Sigmoid colon (tissue), 7 donors: Measurements from ENCODE around the gene HRAS. TPM values are rescaled to one million over a fixed set of nuclear protein-coding genes. Genes with fewer than 3 reads are reported as not detected.

ENCODE experiments used
- DNase-seq: peaks from one replicate; pipeline ENCODE4 v3.0.0-alpha.2; 2019
- H3K27ac ChIP-seq, 4 donors: fragments of 200-600 bp; sonication (generic); one replicate each; pipeline ENCODE4 v1.5.1; 2016 to 2019; ENCODE audit warnings: mild to moderate bottlenecking in 1 of 4
- H3K27me3 ChIP-seq, 3 donors: fragments of 200-600 bp; sonication (generic); one replicate each; pipeline ENCODE4 v1.5.1; 2019; ENCODE audit warnings: mild to moderate bottlenecking in 1 of 3
- H3K36me3 ChIP-seq, 4 donors: fragments of 200-600 bp; sonication (generic); one replicate each; pipeline ENCODE4 v1.5.1; 2016 to 2019
- H3K4me1 ChIP-seq, 4 donors: fragments of 200-600 bp; sonication (generic); one replicate each; pipeline ENCODE4 v1.5.1; 2017 to 2019
- H3K4me3 ChIP-seq, 4 donors: fragments of 200-600 bp; sonication (generic); one replicate each; pipeline ENCODE4 v1.5.1; 2017 to 2019; ENCODE audit warnings: mild to moderate bottlenecking in 2 of 4, moderate library complexity in 1 of 4
- H3K9me3 ChIP-seq, 4 donors: fragments of 200-600 bp in 3 of 4; sonication (generic) in 3 of 4; one replicate each; pipeline versions ENCODE4 v1.5.1 to v1.6.1; 2013 to 2019
- EP300 ChIP-seq, 4 donors: sonication (generic); formaldehyde crosslinking; IDR thresholded peaks; one replicate each; pipeline ENCODE4 v1.6.1; 2017; ENCODE audit warnings: antibody characterized with exemption in 4 of 4
- POLR2A ChIP-seq, 2 donors: fragments of 450-650 bp; IDR thresholded peaks; one replicate each; pipeline ENCODE4 v1.6.1; 2016; ENCODE audit warnings: antibody characterized with exemption in 2 of 2, mild to moderate bottlenecking in 2 of 2, moderate library complexity in 2 of 2
- POLR2AphosphoS5 ChIP-seq, 4 donors: sonication (generic); formaldehyde crosslinking; IDR thresholded peaks; one replicate each; pipeline ENCODE4 v1.6.1; 2017; ENCODE audit warnings: antibody characterized with exemption in 4 of 4
- WGBS, 2 donors: extraction: QIAGEN DNeasy Blood & Tissue Kit; methylation state at CpG; one replicate each; pipeline ENCODE4 v1.1.7; 2013; 5-methylcytosine and 5-hydroxymethylcytosine counted together
- intact Hi-C: fragments of 100-400 bp; cut with DNase I; formaldehyde crosslinking; loops from one replicate; pipeline ENCODE4 v1.15.1; 2023
- polyA plus RNA-seq, 3 donors: library from polyadenylated mRNA; stranded (reverse); fragments of 200-250 nt; gene quantifications; one replicate each; pipeline ENCODE4 v1.2.3, GENCODE V29; 2013
- total RNA-seq, 4 donors: library from RNA; depleted of rRNA; stranded (reverse); fragments of >200 nt; gene quantifications; one replicate each; pipeline ENCODE4 v1.1.0, GENCODE V29; 2016
- TF ChIP-seq, protein P1 (sequence below), 4 experiments: fragments of 450-650 bp in 3 of 4; fragments of 200-600 bp in 1 of 4; IDR thresholded peaks; one replicate each; pipeline ENCODE4 v1.5.1; 2016 to 2019; ENCODE audit warnings: antibody characterized with exemption in 4 of 4, mild to moderate bottlenecking in 3 of 4, moderate library complexity in 2 of 4
- donor health status: healthy with polysubstance abuse.
- donor health status: Bipolar disorder and iron deficiency.
- donor health status: healthy.

The HRAS gene
- total and polyA plus RNA-seq, 7 donors: 27.8 to 76.1 (median 44.6) TPM

GRCh38 chr11:494761-495536 is 40.4 kb downstream of the HRAS start:
- Histone ChIP-seq H3K4me1 (no peaks in the 10 kb centered on the region), H3K36me3 (peaks cover 43 to 86% (median 58%) of the 10 kb centered on the region in 4 donors), H3K27ac (no peak overlapping the region), H3K4me3 (no peak overlapping the region), H3K27me3 (no peaks in the 10 kb centered on the region), H3K9me3 (no peaks in the 10 kb centered on the region)
- no peak for DNase-seq
- TF ChIP-seq, protein P1, sequence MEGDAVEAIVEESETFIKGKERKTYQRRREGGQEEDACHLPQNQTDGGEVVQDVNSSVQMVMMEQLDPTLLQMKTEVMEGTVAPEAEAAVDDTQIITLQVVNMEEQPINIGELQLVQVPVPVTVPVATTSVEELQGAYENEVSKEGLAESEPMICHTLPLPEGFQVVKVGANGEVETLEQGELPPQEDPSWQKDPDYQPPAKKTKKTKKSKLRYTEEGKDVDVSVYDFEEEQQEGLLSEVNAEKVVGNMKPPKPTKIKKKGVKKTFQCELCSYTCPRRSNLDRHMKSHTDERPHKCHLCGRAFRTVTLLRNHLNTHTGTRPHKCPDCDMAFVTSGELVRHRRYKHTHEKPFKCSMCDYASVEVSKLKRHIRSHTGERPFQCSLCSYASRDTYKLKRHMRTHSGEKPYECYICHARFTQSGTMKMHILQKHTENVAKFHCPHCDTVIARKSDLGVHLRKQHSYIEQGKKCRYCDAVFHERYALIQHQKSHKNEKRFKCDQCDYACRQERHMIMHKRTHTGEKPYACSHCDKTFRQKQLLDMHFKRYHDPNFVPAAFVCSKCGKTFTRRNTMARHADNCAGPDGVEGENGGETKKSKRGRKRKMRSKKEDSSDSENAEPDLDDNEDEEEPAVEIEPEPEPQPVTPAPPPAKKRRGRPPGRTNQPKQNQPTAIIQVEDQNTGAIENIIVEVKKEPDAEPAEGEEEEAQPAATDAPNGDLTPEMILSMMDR (IDR thresholded peaks at IDR 0.05): no peak
- intact Hi-C loops: no loop called here
- 90% methylated on average over 37 of the region's 37 CpGs for WGBS, 2 donors

DNA sequence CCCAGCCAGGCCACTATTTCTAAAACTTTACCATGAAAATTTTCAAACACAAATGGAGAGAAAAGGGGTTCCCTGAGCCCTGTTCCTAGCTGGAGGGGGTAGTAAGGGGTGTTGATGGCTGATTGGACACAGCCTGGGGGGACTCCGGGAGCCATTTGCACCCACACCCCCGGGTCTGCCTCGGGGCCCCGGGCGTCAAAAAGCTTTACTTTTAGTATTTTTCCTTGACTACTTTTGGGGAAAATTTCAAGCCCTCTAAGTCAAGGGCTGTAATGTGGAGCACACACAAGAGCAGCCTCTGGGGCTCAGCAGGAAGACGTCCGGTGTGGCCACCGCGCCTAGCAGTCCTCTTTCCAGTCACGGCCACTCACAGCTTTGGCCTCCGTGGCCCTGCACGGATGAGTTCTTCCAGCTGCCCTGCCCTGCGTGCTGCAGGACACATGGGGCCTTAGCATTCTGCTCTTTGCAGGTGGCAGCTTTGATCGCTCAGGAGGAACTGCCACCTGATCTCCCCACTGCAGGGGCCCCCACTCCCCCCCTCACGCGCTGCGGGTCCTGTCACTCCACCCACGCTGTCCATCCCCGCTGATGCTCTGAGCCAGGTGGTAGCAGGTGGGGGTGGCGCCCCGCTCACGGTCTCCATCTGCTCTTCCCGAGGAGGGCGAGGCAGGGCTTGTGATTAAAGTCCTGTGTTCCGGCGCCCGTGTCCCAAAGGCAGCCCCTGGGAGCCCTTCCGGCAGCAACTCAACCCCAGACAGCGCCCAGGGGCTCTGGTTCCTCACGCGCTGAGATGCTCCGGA is 42.7 kb downstream of the HRAS start:
- Histone ChIP-seq H3K36me3 (peaks cover 21 to 71% (median 35%) of the 10 kb centered on the region in 4 donors), H3K4me3 (no peak overlapping the region), H3K9me3 (no peaks in the 10 kb centered on the region), H3K4me1 (no peaks in the 10 kb centered on the region), H3K27me3 (no peaks in the 10 kb centered on the region), H3K27ac (no peak overlapping the region)
- DNase-seq: no peak
- TF ChIP-seq POLR2AphosphoS5 (IDR thresholded peaks at IDR 0.05) (peak in 1 of 4 donors; percentile 7), POLR2A (IDR thresholded peaks at IDR 0.05) (no peak)
- TF ChIP-seq, protein P1 (IDR thresholded peaks at IDR 0.05): no peak
- intact Hi-C loops: no loop called here
- 63 to 82% methylated on average over 32 of the region's 32 CpGs for WGBS, 2 donors

DNA sequence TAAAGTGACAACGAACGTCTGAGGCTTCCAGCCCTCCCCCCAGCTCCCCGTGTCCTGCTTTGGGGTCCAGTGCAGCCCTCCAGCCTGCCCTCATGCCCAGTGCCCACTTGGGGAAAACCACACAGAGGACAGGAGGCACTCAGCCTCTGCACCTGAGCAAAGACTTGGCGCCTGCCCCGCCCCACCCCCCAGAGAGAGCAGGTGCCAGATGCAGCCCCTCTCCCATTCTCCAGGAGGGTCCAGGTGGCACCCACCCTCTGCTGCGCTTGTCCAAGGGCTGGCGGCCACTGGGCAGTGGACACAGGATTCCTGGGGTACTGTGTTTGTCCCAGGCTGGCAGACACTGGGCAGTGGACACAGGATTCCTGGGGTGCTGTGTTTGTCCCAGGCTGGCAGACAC is 44.0 kb downstream of the HRAS start:
- TF ChIP-seq EP300 (IDR thresholded peaks at IDR 0.05): no peak
- TF ChIP-seq POLR2AphosphoS5 (IDR thresholded peaks at IDR 0.05): no peak
- no peak for TF ChIP-seq POLR2A (IDR thresholded peaks at IDR 0.05)
- TF ChIP-seq, protein P1 (IDR thresholded peaks at IDR 0.05): no peak
- Histone ChIP-seq H3K36me3 (peaks cover 17 to 61% (median 27%) of the 10 kb centered on the region in 4 donors), H3K27me3 (no peaks in the 10 kb centered on the region), H3K4me3 (no peak overlapping the region), H3K27ac (no peak overlapping the region), H3K9me3 (no peaks in the 10 kb centered on the region), H3K4me1 (no peaks in the 10 kb centered on the region)
- DNase-seq: no peak
- intact Hi-C loops: no loop called here
- WGBS, 2 donors: 87 to 92% methylated on average over 7 of the region's 7 CpGs

- H3K4me1 ChIP-seq: no peaks in the 10 kb centered on the region
- TF ChIP-seq POLR2A (IDR thresholded peaks at IDR 0.05) (no peak), POLR2AphosphoS5 (IDR thresholded peaks at IDR 0.05) (no peak)
- TF ChIP-seq, protein P1 (IDR thresholded peaks at IDR 0.05): no peak
- H3K27ac ChIP-seq: no peak overlapping the region
- H3K36me3 ChIP-seq: peaks cover 17 to 56% (median 26%) of the 10 kb centered on the region in 4 donors
- WGBS, 2 donors: 94% methylated on average over 15 of the region's 15 CpGs
- no peaks in the 10 kb centered on the region for H3K27me3 ChIP-seq
- intact Hi-C loops: no loop called here
- H3K4me3 ChIP-seq: no peak overlapping the region
- no peak for DNase-seq
- no peaks in the 10 kb centered on the region for H3K9me3 ChIP-seq
These were observed 44.5 kb downstream of the HRAS start for GRCh38 chr11:490930-491260.
